HG03457 (cell line): ENCODE results near the gene AP4E1.
"Not testable (repeated sequence)": the region's sequence is repeated elsewhere in the genome, so short reads cannot be mapped to it uniquely, and the experiment has no call there.

Experiments used
- ATAC-seq: cut with Tn5 transposase; IDR thresholded peaks from one replicate; pipeline ENCODE4 v1.9.1; 2021; ENCODE audit warnings: moderate number of reproducible peaks; ENCODE audit not compliant: unreplicated experiment

Gene AP4E1

GRCh38 chr15:51016615-51017014 is 108.1 kb downstream of the AP4E1 start:
- no peak for ATAC-seq

- no peak for ATAC-seq
Measured at GRCh38 chr15:51022206-51022605, 113.7 kb downstream of the AP4E1 start.

GRCh38 chr15:51023499-51023898 is 115.0 kb downstream of the AP4E1 start:
- ATAC-seq: no peak

- no peak for ATAC-seq
Measured at GRCh38 chr15:51024735-51025453, 116.4 kb downstream of the AP4E1 start.

- no peak for ATAC-seq
Measured at GRCh38 chr15:51025454-51025846, 117.0 kb downstream of the AP4E1 start.

GRCh38 chr15:51030649-51031316 is 122.3 kb downstream of the AP4E1 start:
- ATAC-seq: no peak

- ATAC-seq: not testable (repeated sequence)
Measured at GRCh38 chr15:51037474-51037873, 129.0 kb downstream of the AP4E1 start.

- no peak for ATAC-seq
Measured at GRCh38 chr15:51038162-51038973, 129.9 kb downstream of the AP4E1 start.

- no peak for ATAC-seq
Measured at GRCh38 chr15:51038974-51039319, 130.5 kb downstream of the AP4E1 start.

- ATAC-seq: no peak
Measured at GRCh38 chr15:51044037-51044727, 135.7 kb downstream of the AP4E1 start.

GRCh38 chr15:51046016-51046415 is 137.5 kb downstream of the AP4E1 start:
- ATAC-seq: no peak

- ATAC-seq: no peak
Measured at GRCh38 chr15:51046799-51047449, 138.4 kb downstream of the AP4E1 start.

- no peak for ATAC-seq
Measured at GRCh38 chr15:51048308-51048707, 139.8 kb downstream of the AP4E1 start.

GRCh38 chr15:51049081-51049480 is 140.6 kb downstream of the AP4E1 start:
- ATAC-seq: no peak

- no peak for ATAC-seq
Measured at GRCh38 chr15:51051776-51052175, 143.3 kb downstream of the AP4E1 start.

- ATAC-seq: no peak
Measured at GRCh38 chr15:51053571-51053970, 145.1 kb downstream of the AP4E1 start.

- ATAC-seq: no peak
Measured at GRCh38 chr15:51054535-51054934, 146.1 kb downstream of the AP4E1 start.
